ENCODE measurements around the gene SH2D3C.
"Not testable (repeated sequence)": the region's sequence is repeated elsewhere in the genome, so short reads cannot be mapped to it uniquely, and the experiment has no call there.

The SH2D3C gene

GRCh38 chr9:127761491-127761956 lies 16.9 kb downstream of the SH2D3C start:
- TF ChIP-seq ESRRG (CRISPR knock-in tag; IDR thresholded peaks at IDR 0.05) = no peak
- TF ChIP-seq ZFP30 (CRISPR knock-in tag; IDR thresholded peaks at IDR 0.05) = no peak
- no peak for TF ChIP-seq PATZ1 (CRISPR knock-in tag; IDR thresholded peaks at IDR 0.05; ENCODE audit: borderline replicate concordance)
- TF ChIP-seq CSRNP3 (CRISPR knock-in tag; IDR thresholded peaks at IDR 0.05) = no peak
- no peak for TF ChIP-seq ARNTL (CRISPR knock-in tag; IDR thresholded peaks at IDR 0.05; ENCODE audit: borderline replicate concordance, low read depth)
- TF ChIP-seq TOX (CRISPR knock-in tag; IDR thresholded peaks at IDR 0.05; ENCODE audit: borderline replicate concordance) = no peak
- no peak for TF ChIP-seq RARB (CRISPR knock-in tag; IDR thresholded peaks at IDR 0.05)
- no peak for TF ChIP-seq TCF4 (CRISPR knock-in tag; IDR thresholded peaks at IDR 0.05; ENCODE audit: borderline replicate concordance)
- no peak for TF ChIP-seq GLIS3 (CRISPR knock-in tag; IDR thresholded peaks at IDR 0.05)
- no peak for TF ChIP-seq CREB5 (CRISPR knock-in tag; IDR thresholded peaks at IDR 0.05; ENCODE audit: low read depth)
- TF ChIP-seq TSHZ2 (CRISPR knock-in tag; IDR thresholded peaks at IDR 0.05) = no peak
- no peak for TF ChIP-seq ZNF70 (CRISPR knock-in tag; IDR thresholded peaks at IDR 0.05)
- TF ChIP-seq OSR1 (CRISPR knock-in tag; IDR thresholded peaks at IDR 0.05) = no peak
- TF ChIP-seq ZC3H10 (CRISPR knock-in tag; IDR thresholded peaks at IDR 0.05) = no peak
- no peak; the same call in 2 of the 3 replicates for ATAC-seq

GRCh38 chr9:127761061-127761460 lies 17.4 kb downstream of the SH2D3C start:
- ATAC-seq = no peak
- no peak for TF ChIP-seq TCF4 (CRISPR knock-in tag; IDR thresholded peaks at IDR 0.05; ENCODE audit: borderline replicate concordance)

- no peak for ATAC-seq
- TF ChIP-seq GLIS3 (CRISPR knock-in tag; IDR thresholded peaks at IDR 0.05) = no peak
- no peak for TF ChIP-seq ZNF8 (CRISPR knock-in tag; IDR thresholded peaks at IDR 0.05)
- no peak for TF ChIP-seq TOX (CRISPR knock-in tag; IDR thresholded peaks at IDR 0.05; ENCODE audit: borderline replicate concordance)
These were observed 19.6 kb downstream of the SH2D3C start for GRCh38 chr9:127758843-127759242.

- not testable (repeated sequence) for ATAC-seq
These were observed 21.7 kb downstream of the SH2D3C start for GRCh38 chr9:127756776-127757175.

GRCh38 chr9:127756233-127756632 lies 22.2 kb downstream of the SH2D3C start:
- ATAC-seq = no peak
- TF ChIP-seq ESRRG (CRISPR knock-in tag; IDR thresholded peaks at IDR 0.05) = no peak
- no peak for TF ChIP-seq CREB5 (CRISPR knock-in tag; IDR thresholded peaks at IDR 0.05; ENCODE audit: low read depth)
- no peak for TF ChIP-seq PPARA (CRISPR knock-in tag; IDR thresholded peaks at IDR 0.05; ENCODE audit: borderline replicate concordance)
- TF ChIP-seq SNAI2 (CRISPR knock-in tag; IDR thresholded peaks at IDR 0.05) = no peak
- no peak for TF ChIP-seq TCF4 (CRISPR knock-in tag; IDR thresholded peaks at IDR 0.05; ENCODE audit: borderline replicate concordance)
- no peak for TF ChIP-seq ISL1 (CRISPR knock-in tag; IDR thresholded peaks at IDR 0.05)
- TF ChIP-seq ZFP30 (CRISPR knock-in tag; IDR thresholded peaks at IDR 0.05) = no peak
- TF ChIP-seq BACH2 (CRISPR knock-in tag; IDR thresholded peaks at IDR 0.05; ENCODE audit: borderline replicate concordance) = no peak
- no peak for TF ChIP-seq ZNF565 (CRISPR knock-in tag; conservative IDR thresholded peaks at IDR 0.05; ENCODE audit: low read depth)
- no peak for TF ChIP-seq POU6F1 (CRISPR knock-in tag; IDR thresholded peaks at IDR 0.05; ENCODE audit: borderline replicate concordance, low read depth)
- TF ChIP-seq ZC3H10 (CRISPR knock-in tag; IDR thresholded peaks at IDR 0.05) = no peak
- TF ChIP-seq ZFP3 (CRISPR knock-in tag; IDR thresholded peaks at IDR 0.05) = no peak
- TF ChIP-seq CSDC2 (CRISPR knock-in tag; IDR thresholded peaks at IDR 0.05) = no peak
- no peak for TF ChIP-seq RARB (CRISPR knock-in tag; IDR thresholded peaks at IDR 0.05)
- no peak for TF ChIP-seq ZNF70 (CRISPR knock-in tag; IDR thresholded peaks at IDR 0.05)
